OCI-M1 (cell line): ENCODE results near the gene TK2.
"Not testable (repeated sequence)": the region's sequence is repeated elsewhere in the genome, so short reads cannot be mapped to it uniquely, and the experiment has no call there.

Experiments used
- DNase-seq: peaks from one replicate; lab custom pipeline; 2025; lab: John Stamatoyannopoulos, UW

TK2 gene

DNA sequence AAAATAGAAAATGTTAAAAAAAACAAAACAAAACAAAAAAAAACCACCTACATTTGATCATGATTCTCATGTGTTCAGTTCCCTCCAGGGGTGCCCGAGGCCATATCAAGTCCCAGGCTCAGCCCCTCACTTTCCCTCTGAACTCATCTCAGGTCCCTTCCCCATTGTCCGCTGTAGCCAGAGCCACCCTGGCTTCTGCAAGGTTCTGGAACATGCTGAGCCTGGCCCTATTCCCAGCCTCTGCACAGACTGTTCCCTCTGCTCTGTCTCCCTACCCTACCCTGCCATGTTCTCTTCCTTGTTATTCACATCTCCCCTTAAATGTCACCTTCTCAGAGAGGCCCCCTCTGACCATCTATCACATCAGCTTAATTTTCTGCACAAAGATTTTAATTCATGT, 46.9 kb downstream of the TK2 start:
- no peak for DNase-seq

GRCh38 chr16:66502020-66502913, 47.7 kb downstream of the TK2 start:
- no peak for DNase-seq

DNA sequence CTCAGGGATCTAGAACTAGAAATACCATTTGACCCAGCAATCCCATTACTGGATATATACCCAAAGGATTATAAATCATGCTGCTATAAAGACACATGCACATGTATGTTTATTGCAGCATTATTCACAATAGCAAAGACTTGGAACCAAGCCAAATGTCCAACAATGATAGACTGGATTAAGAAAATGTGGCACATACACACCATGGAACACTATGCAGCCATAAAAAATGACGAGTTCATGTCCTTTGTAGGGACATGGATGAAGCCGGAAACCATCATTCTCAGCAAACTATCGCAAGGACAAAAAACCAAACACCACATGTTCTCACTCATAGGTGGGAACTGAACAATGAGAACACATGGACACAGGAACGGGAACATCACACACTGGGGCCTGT, 48.4 kb downstream of the TK2 start:
- not testable (repeated sequence) for DNase-seq

GRCh38 chr16:66497921-66498320, 52.0 kb downstream of the TK2 start:
- not testable (repeated sequence) for DNase-seq

- not testable (repeated sequence) for DNase-seq
Measured at GRCh38 chr16:66496226-66496625, 53.7 kb downstream of the TK2 start.

- no peak for DNase-seq
Measured at GRCh38 chr16:66495440-66495839, 54.5 kb downstream of the TK2 start.

- no peak for DNase-seq
Measured at GRCh38 chr16:66494916-66495315, 55.0 kb downstream of the TK2 start.

DNA sequence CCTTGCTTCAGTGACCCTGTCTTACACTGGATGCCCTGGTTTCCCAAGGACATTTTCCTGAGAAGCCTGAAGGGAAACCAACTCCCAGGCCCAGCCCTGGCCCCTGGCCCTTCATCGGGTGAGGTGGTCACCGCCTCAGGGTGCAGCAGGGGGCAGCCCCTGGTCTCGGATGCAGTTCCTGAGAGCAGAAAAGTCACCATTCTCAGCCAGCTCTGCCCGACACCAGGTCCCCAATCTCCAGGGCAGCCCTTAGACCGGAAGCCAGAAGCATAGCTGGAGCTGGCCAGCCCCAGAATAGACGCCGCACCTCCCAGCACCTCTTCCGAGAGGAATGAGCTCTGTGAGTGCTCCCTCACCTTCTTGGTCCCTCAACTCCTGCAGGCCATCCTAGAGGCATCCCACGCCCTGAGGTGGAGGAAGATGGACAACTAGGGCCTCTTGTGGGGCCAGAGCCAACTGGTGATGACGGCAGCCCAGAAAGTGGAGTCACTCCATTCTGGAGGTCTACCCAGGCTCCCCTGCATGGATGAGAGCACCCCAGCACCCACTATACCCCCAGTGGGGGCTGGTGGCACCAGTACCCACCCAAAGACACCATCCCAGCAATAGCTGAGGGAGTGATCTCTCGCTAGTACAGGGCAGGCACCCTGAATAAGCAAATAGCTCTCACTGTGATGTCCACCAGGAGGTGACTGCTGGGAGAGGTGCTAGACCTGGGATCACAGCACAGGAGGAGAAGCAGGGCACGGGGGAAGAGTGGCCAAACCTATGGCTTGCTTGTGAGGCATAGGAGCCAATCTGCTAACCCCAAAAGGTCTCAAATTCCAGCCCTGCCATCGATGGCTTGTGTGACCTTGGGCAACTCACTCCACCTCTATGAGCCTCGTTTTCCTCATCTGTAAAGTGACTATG, 56.2 kb downstream of the TK2 start:
- no peak for DNase-seq

GRCh38 chr16:66491716-66492064, 58.2 kb downstream of the TK2 start:
- no peak for DNase-seq

- DNase-seq = peak; percentile 69
Measured at GRCh38 chr16:66490774-66491715, 58.9 kb downstream of the TK2 start.

GRCh38 chr16:66489818-66490217, 60.1 kb downstream of the TK2 start:
- DNase-seq = no peak

DNA sequence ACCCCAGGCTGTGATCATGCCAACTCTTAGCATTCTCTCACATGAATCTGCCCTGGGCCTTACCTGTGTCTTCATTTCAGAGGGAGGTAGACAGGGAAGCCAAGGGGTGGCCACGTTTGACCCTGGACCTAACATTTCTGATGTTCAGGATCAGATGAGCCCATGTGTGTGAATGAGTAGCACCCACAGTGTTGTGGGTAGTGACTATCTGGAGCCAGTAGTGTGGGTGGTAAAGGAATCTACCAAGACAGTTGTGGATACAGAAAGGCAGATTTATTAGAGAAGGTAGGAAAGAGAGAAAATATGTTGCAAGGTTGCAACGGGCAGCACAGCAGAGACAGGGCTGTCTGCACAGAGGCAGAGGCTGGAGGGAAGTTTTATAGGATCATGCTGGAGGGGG, 60.5 kb downstream of the TK2 start:
- no peak for DNase-seq

GRCh38 chr16:66488505-66488904, 61.4 kb downstream of the TK2 start:
- no peak for DNase-seq

DNA sequence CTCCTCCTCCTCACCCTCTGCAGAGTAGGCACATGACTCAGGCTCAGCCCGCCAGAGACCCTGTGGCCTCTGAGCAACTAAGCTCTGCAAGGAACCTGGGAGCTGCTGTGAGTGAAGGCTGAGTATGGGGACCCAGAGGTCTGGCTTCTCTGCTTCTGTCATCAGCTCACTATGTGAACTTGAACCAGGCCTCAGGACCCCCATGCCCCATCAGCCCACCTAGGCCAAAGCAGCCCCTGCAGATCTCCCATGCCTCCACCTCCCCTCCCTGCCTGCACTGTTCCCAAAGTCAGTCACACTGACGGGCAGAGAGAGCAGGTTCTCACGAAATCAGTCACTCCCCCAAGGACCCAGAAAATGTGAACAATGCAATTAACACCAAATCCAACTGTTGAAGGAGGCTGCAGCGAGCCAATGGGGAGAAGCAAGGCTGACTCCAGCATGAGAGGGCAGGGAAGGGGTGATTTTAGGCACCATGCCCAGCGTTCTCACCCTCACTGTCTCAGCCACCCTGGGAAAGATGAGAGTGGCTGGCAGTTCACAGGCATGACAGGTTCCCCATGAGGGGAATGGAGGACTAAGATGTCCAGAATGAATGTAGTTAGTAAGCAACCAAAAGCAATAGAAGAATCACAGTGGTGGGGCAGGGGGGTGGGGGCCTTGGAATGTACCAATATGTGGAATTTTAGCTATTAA, 62.2 kb downstream of the TK2 start:
- DNase-seq = no peak

DNA sequence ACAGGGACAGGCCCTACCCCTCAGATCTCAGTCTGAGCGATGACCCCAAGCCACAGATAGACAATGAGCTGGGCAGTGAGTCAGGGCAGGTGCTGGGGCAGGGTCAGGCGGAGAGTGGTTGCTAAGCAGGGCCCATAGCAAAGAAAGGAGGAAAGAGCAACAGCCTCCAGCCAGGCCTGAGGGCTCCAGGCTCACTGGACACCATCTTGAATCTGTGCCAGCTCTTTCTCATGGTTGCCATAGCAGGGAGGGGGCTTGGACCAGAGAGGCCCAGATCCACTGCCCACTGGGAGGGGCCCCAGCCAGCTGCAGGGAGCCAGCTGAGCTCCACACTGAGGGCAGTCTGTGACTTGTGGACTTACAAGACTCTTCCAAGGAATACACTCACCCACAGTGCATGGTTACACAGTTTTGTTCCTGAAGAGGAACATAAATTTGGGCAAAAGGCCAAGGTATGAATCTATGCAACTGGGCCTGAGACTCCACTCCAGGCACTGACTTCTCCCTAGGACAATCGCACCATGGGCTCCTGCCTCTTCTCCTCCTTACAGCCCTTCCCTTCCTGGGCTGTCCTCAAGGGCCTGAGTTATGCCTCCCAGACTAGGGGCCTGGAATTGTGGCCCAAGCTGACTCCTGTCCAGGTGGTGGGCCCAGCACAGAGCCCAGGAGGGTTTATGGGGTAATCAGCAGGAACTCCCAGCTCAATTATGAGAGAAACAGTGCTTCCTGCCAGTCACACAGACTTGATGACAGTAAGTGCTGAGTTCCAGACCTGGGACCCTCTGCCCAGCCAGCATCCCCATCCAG, 62.9 kb downstream of the TK2 start:
- DNase-seq = peak; percentile 35

DNA sequence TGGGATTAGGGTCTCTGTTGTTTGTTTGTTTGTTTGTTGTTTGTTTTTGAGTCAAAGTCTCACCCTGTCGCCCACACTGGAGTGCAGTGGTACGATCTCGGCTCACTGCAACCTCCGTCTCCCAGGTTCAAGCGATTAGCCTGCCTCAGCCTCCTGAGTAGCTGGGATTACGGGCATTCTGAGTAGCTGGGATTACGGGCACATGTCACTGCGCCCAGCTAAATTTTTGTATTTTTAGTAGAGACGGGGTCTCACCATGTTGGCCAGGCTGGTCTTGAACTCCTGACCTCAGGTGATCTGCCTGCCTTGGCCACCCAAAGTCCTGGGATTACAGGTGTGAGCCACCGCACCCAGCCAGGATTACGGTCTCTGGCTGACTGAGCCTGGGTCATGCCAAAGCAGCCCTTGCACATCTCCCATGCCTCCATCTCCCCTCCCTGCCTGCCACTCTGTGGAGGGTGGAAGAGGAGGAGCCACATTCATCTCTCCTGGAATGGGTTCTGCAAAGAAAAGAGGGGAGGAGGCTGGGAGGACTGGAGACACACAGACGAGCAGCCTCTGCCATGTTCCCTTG, 63.6 kb downstream of the TK2 start:
- no peak for DNase-seq

DNA sequence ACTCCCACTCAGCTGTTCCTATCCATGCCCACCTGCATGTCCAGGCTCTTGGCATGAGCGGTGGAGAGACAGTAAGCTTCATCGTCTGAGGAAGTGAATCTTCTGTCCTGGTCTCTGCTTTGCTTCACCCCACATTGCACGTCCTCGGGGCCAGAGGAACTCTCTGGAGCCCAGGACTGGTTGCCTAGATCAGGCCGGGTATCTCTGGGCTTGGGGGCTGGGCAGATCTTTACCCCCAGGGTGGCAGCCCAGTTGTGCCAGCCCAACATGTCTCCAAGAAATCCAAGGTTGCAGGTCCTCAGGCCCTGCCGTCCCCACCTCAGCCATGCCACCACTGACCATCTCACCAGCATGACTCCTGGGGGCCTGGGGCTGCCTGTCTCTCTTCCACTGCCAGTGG, 64.5 kb downstream of the TK2 start:
- DNase-seq = no peak

DNA sequence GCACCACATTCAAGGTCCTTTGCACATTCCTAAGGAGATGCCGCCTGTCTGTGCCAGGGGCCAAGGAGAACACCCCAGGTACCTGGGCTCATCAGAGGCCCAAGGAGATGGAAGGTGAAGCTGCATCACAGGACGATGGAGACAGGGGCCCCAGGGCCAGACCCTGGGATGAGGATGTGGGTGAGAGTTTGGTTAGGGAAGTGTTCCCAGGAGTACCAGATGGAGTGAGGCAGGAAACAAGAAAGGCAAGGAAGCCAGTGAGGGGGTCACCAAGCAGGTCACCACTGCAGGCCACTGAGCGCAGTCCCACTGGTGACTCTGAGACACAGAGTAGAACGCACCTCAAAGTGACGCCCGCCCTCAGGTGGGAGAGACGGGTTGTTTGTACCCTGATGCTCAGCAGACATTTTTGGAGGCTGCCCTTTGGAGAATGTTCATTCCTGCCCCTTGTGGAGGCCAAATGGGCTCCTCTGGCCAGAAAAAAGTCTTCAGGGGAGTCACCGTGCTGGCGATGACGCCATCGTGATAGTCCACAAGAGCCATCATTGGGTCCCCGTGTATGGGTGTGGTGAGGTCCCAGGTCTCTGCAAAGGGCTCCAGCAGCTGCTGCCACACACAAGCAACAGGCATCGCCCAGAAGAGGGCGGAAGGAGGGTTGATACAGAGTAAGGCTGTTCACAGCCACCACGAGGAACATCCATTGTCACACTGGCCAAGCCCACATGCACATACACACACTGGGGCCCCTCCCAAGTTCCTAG, 65.3 kb downstream of the TK2 start:
- peak; percentile 18 for DNase-seq
